Natural killer cell (primary cell): ENCODE measurements around the gene CLEC11A. TPM values are rescaled to one million over a fixed set of nuclear protein-coding genes. Genes with fewer than 3 reads are reported as not detected.
A peak's percentile ranks its signal among the peaks of the same experiment; 100 is the strongest.
"Not testable (repeated sequence)": the region's sequence is repeated elsewhere in the genome, so short reads cannot be mapped to it uniquely, and the experiment has no call there.

Source experiments
- ATAC-seq, 3 donors: fragments of 150-1000 bp in 2 of 3; fragments of 200-7000 bp in 1 of 3; cut with Tn5 transposase; 1 replicate in 1 of 3; 2 replicates in 2 of 3; pipeline ENCODE4 v1.10.0; 2021; ENCODE audit warnings: mild to moderate bottlenecking in 2 of 3, moderate library complexity in 2 of 3
- DNase-seq, 2 donors: peaks; one replicate each; pipeline versions ENCODE4 v3.0.0 to v3.0.0-alpha.2; 2013 to 2021; ENCODE audit warnings: mixed read lengths in 1 of 2
- H3K27ac ChIP-seq: one replicate; pipeline ENCODE4 v1.5.1; 2013; ENCODE audit warnings: mild to moderate bottlenecking, low read length
- H3K27me3 ChIP-seq: one replicate; pipeline ENCODE4 v1.6.1; 2013; ENCODE audit warnings: low read length; ENCODE audit not compliant: control insufficient read depth, insufficient read depth
- H3K36me3 ChIP-seq: one replicate; pipeline ENCODE4 v1.6.1; 2013; ENCODE audit warnings: low read length; ENCODE audit not compliant: control insufficient read depth, insufficient read depth
- H3K4me1 ChIP-seq: one replicate; pipeline ENCODE4 v1.6.1; 2013; ENCODE audit warnings: low read length; ENCODE audit not compliant: control insufficient read depth, insufficient read depth
- H3K4me3 ChIP-seq: one replicate; pipeline ENCODE4 v1.5.1; 2013; ENCODE audit warnings: low read length
- H3K9me3 ChIP-seq: one replicate; pipeline ENCODE4 v1.6.1; 2013; ENCODE audit warnings: low read length; ENCODE audit not compliant: control insufficient read depth, insufficient read depth
- H3K27ac Mint-ChIP-seq, 2 donors: one replicate each; pipeline ENCODE4 v1.8.0; 2022; ENCODE audit warnings: mild to moderate bottlenecking in 2 of 2, mixed read lengths in 2 of 2, moderate library complexity in 1 of 2
- H3K27me3 Mint-ChIP-seq, 2 donors: one replicate each; pipeline ENCODE4 v1.8.0; 2022; ENCODE audit warnings: low read depth in 2 of 2, mixed read lengths in 2 of 2
- H3K36me3 Mint-ChIP-seq: one replicate; pipeline ENCODE4 v1.8.0; 2022; ENCODE audit warnings: mixed read lengths
- H3K4me1 Mint-ChIP-seq, 2 donors: one replicate each; pipeline ENCODE4 v1.8.0; 2022; ENCODE audit warnings: mixed read lengths in 2 of 2
- H3K4me3 Mint-ChIP-seq: one replicate; pipeline ENCODE4 v1.8.0; 2022; ENCODE audit warnings: mild to moderate bottlenecking, moderate library complexity, mixed read lengths
- H3K9me3 Mint-ChIP-seq, 2 donors: one replicate each; pipeline ENCODE4 v1.8.0; 2022; ENCODE audit warnings: mixed read lengths in 2 of 2
- WGBS: methylation state at CpG from one replicate; pipeline ENCODE4 v1.1.7; 2013; ENCODE audit warnings: missing lambda C conversion rate; ENCODE audit not compliant: insufficient coverage; 5-methylcytosine and 5-hydroxymethylcytosine counted together
- intact Hi-C: fragments of 100-400 bp; cut with micrococcal nuclease; formaldehyde crosslinking; loops from one replicate; pipeline ENCODE4 v1.14.2; 2022
- total RNA-seq, 4 donors: library from RNA; stranded (reverse); fragments of 120-200 nt in 1 of 4; gene quantifications; one replicate each; pipeline versions ENCODE4 v1.2.3 to v1.2.4, GENCODE V29; 2013 to 2022
- TF ChIP-seq, protein P1 (sequence below): fragments of 200-600 bp; IDR thresholded peaks from one replicate; pipeline ENCODE4 v1.8.0; 2022; ENCODE audit warnings: antibody characterized with exemption

The CLEC11A gene
- total RNA-seq, 3 donors from 2014 or later (not counting 1 experiment from before 2014, with no cell fraction given) = 2.3 to 4.0 (median 3.3) TPM

GRCh38 chr19:50759886-50760285, 36.7 kb downstream of the CLEC11A start:
- no peak overlapping the region for H3K4me3 Mint-ChIP-seq
- 56% methylated on average over 4 of the region's 4 CpGs for WGBS
- intact Hi-C loops = no loop called here

DNA sequence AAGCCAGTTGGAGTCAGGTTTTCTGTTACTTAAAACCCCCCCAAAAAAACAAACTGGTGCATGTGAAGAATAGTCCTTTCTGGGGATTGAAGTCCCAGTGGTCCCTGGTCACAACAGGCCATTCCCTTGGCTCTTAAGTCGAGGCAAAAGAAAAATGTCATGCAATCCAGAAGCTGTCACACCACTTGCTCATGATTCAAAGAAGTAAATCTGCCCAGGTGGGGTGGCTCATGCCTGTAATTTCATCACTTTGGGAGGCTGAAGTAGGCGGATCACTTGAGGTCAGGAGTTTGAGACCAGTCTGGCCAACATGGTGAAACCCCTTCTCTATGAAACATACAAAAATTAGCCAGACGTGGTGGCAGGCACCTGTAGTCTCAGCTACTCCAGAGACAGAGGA, 38.3 kb downstream of the CLEC11A start:
- 61% methylated on average over 3 of the region's 3 CpGs for WGBS
- H3K27ac Mint-ChIP-seq, H3K27ac ChIP-seq, H3K4me1 Mint-ChIP-seq, intact Hi-C loops, ATAC-seq, H3K9me3 ChIP-seq, H3K4me1 ChIP-seq, H3K9me3 Mint-ChIP-seq, H3K4me3 Mint-ChIP-seq, DNase-seq, H3K36me3 Mint-ChIP-seq, H3K27me3 ChIP-seq, H3K36me3 ChIP-seq, H3K27me3 Mint-ChIP-seq, H3K4me3 ChIP-seq: not testable (repeated sequence)

More at GRCh38 chr19:50759886-50760285, 36.7 kb downstream of the CLEC11A start:
- no peaks in the 10 kb centered on the region for H3K36me3 ChIP-seq
- Mint-ChIP-seq H3K9me3 (no peaks in the 10 kb centered on the region), H3K36me3 (no peaks in the 10 kb centered on the region), H3K27me3 (peaks cover 7% of the 10 kb centered on the region in 2 donors), H3K4me1 (no peaks in the 10 kb centered on the region), H3K27ac (no peak overlapping the region)
- DNase-seq (peak in 1 of 2 donors; percentile 23), ATAC-seq (no peak)
- no peaks in the 10 kb centered on the region for H3K27me3 ChIP-seq
- H3K27ac ChIP-seq = no peak overlapping the region
- H3K4me3 ChIP-seq = no peak overlapping the region
- TF ChIP-seq, protein P1, sequence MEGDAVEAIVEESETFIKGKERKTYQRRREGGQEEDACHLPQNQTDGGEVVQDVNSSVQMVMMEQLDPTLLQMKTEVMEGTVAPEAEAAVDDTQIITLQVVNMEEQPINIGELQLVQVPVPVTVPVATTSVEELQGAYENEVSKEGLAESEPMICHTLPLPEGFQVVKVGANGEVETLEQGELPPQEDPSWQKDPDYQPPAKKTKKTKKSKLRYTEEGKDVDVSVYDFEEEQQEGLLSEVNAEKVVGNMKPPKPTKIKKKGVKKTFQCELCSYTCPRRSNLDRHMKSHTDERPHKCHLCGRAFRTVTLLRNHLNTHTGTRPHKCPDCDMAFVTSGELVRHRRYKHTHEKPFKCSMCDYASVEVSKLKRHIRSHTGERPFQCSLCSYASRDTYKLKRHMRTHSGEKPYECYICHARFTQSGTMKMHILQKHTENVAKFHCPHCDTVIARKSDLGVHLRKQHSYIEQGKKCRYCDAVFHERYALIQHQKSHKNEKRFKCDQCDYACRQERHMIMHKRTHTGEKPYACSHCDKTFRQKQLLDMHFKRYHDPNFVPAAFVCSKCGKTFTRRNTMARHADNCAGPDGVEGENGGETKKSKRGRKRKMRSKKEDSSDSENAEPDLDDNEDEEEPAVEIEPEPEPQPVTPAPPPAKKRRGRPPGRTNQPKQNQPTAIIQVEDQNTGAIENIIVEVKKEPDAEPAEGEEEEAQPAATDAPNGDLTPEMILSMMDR = no peak
- H3K9me3 ChIP-seq = no peaks in the 10 kb centered on the region
- H3K4me1 ChIP-seq = no peaks in the 10 kb centered on the region

- H3K36me3 Mint-ChIP-seq, H3K4me1 ChIP-seq, H3K27me3 Mint-ChIP-seq, H3K27me3 ChIP-seq, H3K4me3 ChIP-seq, H3K27ac Mint-ChIP-seq, H3K4me3 Mint-ChIP-seq, H3K27ac ChIP-seq, DNase-seq, H3K9me3 Mint-ChIP-seq, intact Hi-C loops, H3K4me1 Mint-ChIP-seq, H3K9me3 ChIP-seq, H3K36me3 ChIP-seq, ATAC-seq: not testable (repeated sequence)
- 86% methylated on average over 4 of the region's 13 CpGs for WGBS
Observed at GRCh38 chr19:50763521-50763920, 40.4 kb downstream of the CLEC11A start.

- no peaks in the 10 kb centered on the region for H3K4me1 ChIP-seq
- H3K4me1 Mint-ChIP-seq = no peaks in the 10 kb centered on the region
- TF ChIP-seq, protein P1 = no peak
- no peak overlapping the region for H3K4me3 ChIP-seq
- DNase-seq (no peak), ATAC-seq (no peak)
- H3K27ac ChIP-seq = no peak overlapping the region
- no peaks in the 10 kb centered on the region for H3K36me3 ChIP-seq
- 86% methylated on average over 7 of the region's 7 CpGs for WGBS
- H3K27ac Mint-ChIP-seq = no peak overlapping the region
- H3K27me3 ChIP-seq = no peaks in the 10 kb centered on the region
- H3K27me3 Mint-ChIP-seq = peaks cover 4 to 7% of the 10 kb centered on the region in 2 donors
- no peaks in the 10 kb centered on the region for H3K9me3 Mint-ChIP-seq
- intact Hi-C loops = no loop called here
- no peaks in the 10 kb centered on the region for H3K9me3 ChIP-seq
- no peak overlapping the region for H3K4me3 Mint-ChIP-seq
- no peaks in the 10 kb centered on the region for H3K36me3 Mint-ChIP-seq
Observed at GRCh38 chr19:50764409-50764808, 41.2 kb downstream of the CLEC11A start.

GRCh38 chr19:50766746-50767145, 43.6 kb downstream of the CLEC11A start:
- H3K36me3 ChIP-seq, H3K27me3 Mint-ChIP-seq, H3K4me1 Mint-ChIP-seq, H3K4me3 Mint-ChIP-seq, H3K9me3 Mint-ChIP-seq, H3K4me3 ChIP-seq, intact Hi-C loops, DNase-seq, H3K36me3 Mint-ChIP-seq, H3K9me3 ChIP-seq, H3K27me3 ChIP-seq, H3K27ac ChIP-seq, H3K27ac Mint-ChIP-seq, H3K4me1 ChIP-seq, ATAC-seq: not testable (repeated sequence)
- 87% methylated on average over 10 of the region's 12 CpGs for WGBS

DNA sequence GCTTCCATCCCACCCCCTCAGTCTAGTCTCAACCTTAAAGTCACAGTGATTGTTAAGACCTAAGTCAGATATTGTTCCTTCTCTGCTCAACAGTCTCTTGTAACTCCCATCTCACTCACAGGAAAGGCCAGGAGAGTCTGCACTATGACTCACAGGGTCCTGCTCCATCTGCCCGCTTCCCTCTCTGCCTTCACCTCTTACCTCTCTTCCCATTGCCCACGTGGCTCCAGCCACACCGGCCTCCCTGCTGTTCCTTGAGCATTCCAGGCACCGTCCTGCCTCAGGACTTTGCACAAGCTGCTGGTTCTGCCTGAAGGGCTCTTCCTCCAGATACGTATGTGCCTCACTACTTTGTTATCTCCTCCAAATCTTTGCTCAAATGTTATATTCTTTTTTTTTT, 44.1 kb downstream of the CLEC11A start:
- H3K36me3 ChIP-seq, H3K4me3 Mint-ChIP-seq, H3K27me3 ChIP-seq, ATAC-seq, H3K4me1 ChIP-seq, H3K27ac ChIP-seq, H3K9me3 ChIP-seq, H3K4me3 ChIP-seq, H3K4me1 Mint-ChIP-seq, H3K36me3 Mint-ChIP-seq, H3K27ac Mint-ChIP-seq, H3K27me3 Mint-ChIP-seq, intact Hi-C loops, DNase-seq, H3K9me3 Mint-ChIP-seq: not testable (repeated sequence)
- WGBS = 77% methylated on average over 5 of the region's 5 CpGs
